K562 (cell line): Measurements from ENCODE around the gene C19orf47. TPM values are rescaled to one million over a fixed set of nuclear protein-coding genes. Genes with fewer than 3 reads are reported as not detected.

Experiments
- ATAC-seq: fragments of 200-7000 bp; cut with Tn5 transposase; 3 replicates; pipeline ENCODE4 v1.9.1; 2020; ENCODE audit warnings: moderate library complexity
- BruUV-seq: library from RNA; stranded (reverse); fragments of 400-500 nt; replicated peaks from 2 replicates; lab custom pipeline; 2021; lab: Mats Ljungman, UMichigan
- CTCF ChIA-PET: fragments of 300-600 bp; formaldehyde crosslinking; extraction: SDS; loops from one replicate; lab custom pipeline; 2021; ENCODE audit warnings: low intra/inter-chr PET ratio; lab: Yijun Ruan, JAX
- POLR2A ChIA-PET: fragments of 300-600, 350-650 bp; sonication (Branson Sonifier 250); formaldehyde crosslinking; extraction: SDS; loops from one replicate; lab custom pipeline; 2021; ENCODE audit warnings: antibody characterized with exemption, inconsistent platforms; lab: Yijun Ruan, JAX
- DNase-seq, 4 experiments: peaks; one replicate each; pipeline versions ENCODE4 v3.0.0 to v3.0.0-alpha.2; 2011 to 2018; ENCODE audit warnings: low spot score in 3 of 4, mixed read lengths in 3 of 4; ENCODE audit errors: extremely low read depth in 1 of 4
- FAIRE-seq: peaks from 2 replicates; lab custom pipeline; 2011; peaks lifted over from hg19 to GRCh38; lab: Jason Lieb, UNC
- H2AFZ ChIP-seq: 2 replicates; pipeline ENCODE4 v1.6.0; 2011; ENCODE audit warnings: low read depth, low read length, control low read depth, inconsistent platforms
- H3K27ac ChIP-seq: fragments of 200-600 bp; 3 replicates; pipeline ENCODE4 v1.8.0; 2011; ENCODE audit warnings: low read depth, mild to moderate bottlenecking, control low read depth, inconsistent platforms, low read length, moderate library complexity, mixed read lengths; ENCODE audit errors: extremely low read depth
- H3K27me3 ChIP-seq, 2 experiments: fragments of 300-600 bp in 1 of 2; 2 replicates in 1 of 2; 3 replicates in 1 of 2; pipeline versions ENCODE4 v1.6.0 to v1.8.0; 2011; ENCODE audit warnings: inconsistent platforms in 2 of 2, low read length in 2 of 2, mild to moderate bottlenecking in 1 of 2, mixed read lengths in 1 of 2, moderate library complexity in 1 of 2; ENCODE audit not compliant: control insufficient read depth in 2 of 2, insufficient read depth in 2 of 2
- H3K36me3 ChIP-seq: fragments of 300-600 bp; 3 replicates; pipeline ENCODE4 v1.8.0; 2011; ENCODE audit warnings: mild to moderate bottlenecking, low read length, inconsistent platforms; ENCODE audit not compliant: control insufficient read depth, insufficient read depth
- H3K4me1 ChIP-seq, 2 experiments: fragments of 200-600 bp in 1 of 2; replicated peaks in 1 of 2; 2 replicates in 1 of 2; 3 replicates in 1 of 2; pipeline versions ENCODE4 v1.5.1 to v1.8.0; 2011; ENCODE audit warnings: inconsistent platforms in 2 of 2, low read length in 2 of 2, mild to moderate bottlenecking in 1 of 2, mixed read lengths in 1 of 2, moderate library complexity in 1 of 2; ENCODE audit not compliant: control insufficient read depth in 2 of 2, insufficient read depth in 2 of 2
- H3K4me2 ChIP-seq: 2 replicates; pipeline ENCODE4 v1.6.1; 2011; ENCODE audit warnings: low read length, control low read depth, inconsistent platforms, mixed read lengths; ENCODE audit not compliant: insufficient read depth
- H3K4me3 ChIP-seq: fragments of 200-600 bp; sonication (generic), shearing (Covaris generic); 2 replicates; pipeline ENCODE4 v1.5.1; 2016; ENCODE audit warnings: control low read depth, inconsistent platforms
- H3K79me2 ChIP-seq: fragments of 200-600 bp; 3 replicates; pipeline ENCODE4 v1.8.0; 2011; ENCODE audit warnings: low read length, inconsistent platforms; ENCODE audit not compliant: control insufficient read depth, insufficient read depth
- H3K9ac ChIP-seq, 2 experiments: 2 replicates each; pipeline versions ENCODE4 v1.6.0 to v1.6.1; 2011; ENCODE audit warnings: low read depth in 2 of 2, low read length in 2 of 2, control low read depth in 1 of 2, inconsistent platforms in 1 of 2, mild to moderate bottlenecking in 1 of 2, mixed read lengths in 1 of 2; ENCODE audit not compliant: insufficient read depth in 1 of 2
- H3K9me1 ChIP-seq: one replicate; pipeline ENCODE4 v1.6.0; 2011; ENCODE audit warnings: inconsistent platforms, mild to moderate bottlenecking, low read length, moderate library complexity; ENCODE audit not compliant: control insufficient read depth, insufficient read depth
- H3K9me3 ChIP-seq: replicated peaks from 2 replicates; pipeline ENCODE4 v1.5.1; 2011; ENCODE audit warnings: low read depth, low read length, inconsistent platforms; ENCODE audit not compliant: control insufficient read depth, insufficient read depth
- H4K20me1 ChIP-seq: replicated peaks from 2 replicates; pipeline ENCODE4 v1.6.1; 2011; ENCODE audit warnings: low read length, inconsistent platforms, mixed read lengths; ENCODE audit not compliant: control insufficient read depth, insufficient read depth
- ADNP ChIP-seq: fragments of 200-800 bp; sonication (Bioruptor generic); IDR thresholded peaks from 2 replicates; pipeline ENCODE4 v1.6.1; 2016; ENCODE audit warnings: missing genetic modification characterization, missing compliant biosample characterization
- ETS1 ChIP-seq: conservative IDR thresholded peaks from 2 replicates; pipeline ENCODE4 v1.6.1; 2011; ENCODE audit warnings: low read depth, mild to moderate bottlenecking, low read length; ENCODE audit not compliant: control insufficient read depth
- MNT ChIP-seq, 2 experiments: fragments of 450-650 bp; conservative IDR thresholded peaks; 2 replicates each; pipeline ENCODE4 v1.6.1; 2017; ENCODE audit warnings: mild to moderate bottlenecking in 2 of 2, moderate library complexity in 2 of 2
- NFYB ChIP-seq: IDR thresholded peaks from 2 replicates; pipeline ENCODE4 v1.6.1; 2011; ENCODE audit warnings: mild to moderate bottlenecking, moderate library complexity; ENCODE audit not compliant: insufficient read length; ENCODE audit errors: extremely low read depth
- PBX2 ChIP-seq, 2 experiments: IDR thresholded peaks in 1 of 2; conservative IDR thresholded peaks in 1 of 2; 2 replicates each; pipeline ENCODE4 v1.6.1; 2016; ENCODE audit warnings: low read depth in 2 of 2, mild to moderate bottlenecking in 1 of 2, missing compliant biosample characterization in 1 of 2, missing genetic modification characterization in 1 of 2, moderate library complexity in 1 of 2
- TAL1 ChIP-seq: fragments of 450-650 bp; IDR thresholded peaks from 2 replicates; pipeline ENCODE4 v1.6.1; 2016; ENCODE audit warnings: mild to moderate bottlenecking
- TFAP4 ChIP-seq: sonication (generic); formaldehyde crosslinking; IDR thresholded peaks from 2 replicates; pipeline ENCODE4 v1.8.0; 2022; ENCODE audit warnings: missing genetic modification reagents, mild to moderate bottlenecking, moderate library complexity, borderline replicate concordance
- TRIM25 ChIP-seq: fragments of 450-650 bp; IDR thresholded peaks from 2 replicates; pipeline ENCODE4 v1.7.0; 2016; ENCODE audit warnings: borderline replicate concordance
- YBX1 ChIP-seq: fragments of 450-650 bp; IDR thresholded peaks from 2 replicates; pipeline ENCODE4 v1.7.1; 2016; ENCODE audit warnings: mild to moderate bottlenecking
- ZFP36 ChIP-seq: fragments of 150-350 bp; IDR thresholded peaks from 2 replicates; pipeline ENCODE4 v1.6.1; 2018; ENCODE audit warnings: low read length, low read depth; ENCODE audit not compliant: partially characterized antibody
- WGBS: fragments of 100-300 bp; shearing (Covaris generic); methylation state at CpG from one replicate; pipeline ENCODE4 v1.1.6; 2016; ENCODE audit warnings: low coverage, mixed read lengths; ENCODE audit not compliant: insufficient coverage; ENCODE audit errors: missing lambda C conversion rate; 5-methylcytosine and 5-hydroxymethylcytosine counted together
- in situ Hi-C: fragments of 300-500 bp; cut with MboI; formaldehyde crosslinking; loops from 4 replicates; pipeline ENCODE4 v1.15.0; 2018; ENCODE audit warnings: inconsistent platforms, mixed read lengths
- intact Hi-C: fragments of 100-400 bp; cut with micrococcal nuclease; formaldehyde crosslinking; loops from 2 replicates; pipeline ENCODE4 v1.14.2; 2022
- polyA plus RNA-seq, 8 experiments: library from polyadenylated mRNA; depleted of rRNA in 4 of 8; stranded (reverse) in 5 of 8; unstranded in 3 of 8; fragments of >200 nt; fragmentation: Nextera tagmentation in 2 of 8; fragmentation: Illumina TruSeq in 1 of 8; extraction: Ambion mirVana in 2 of 8; extraction: Trizol in 1 of 8; gene quantifications; 2 replicates each; pipeline versions ENCODE4 v1.2.1 to v1.2.3, GENCODE V29; 2011 to 2014; ENCODE audit warnings: inconsistent platforms in 1 of 8, missing spikeins in 1 of 8
- total RNA-seq, 7 experiments: library from RNA; depleted of rRNA in 6 of 7; stranded (reverse); fragments of >200 nt in 6 of 7; fragmentation: Illumina TruSeq in 2 of 7; extraction: Trizol in 2 of 7; gene quantifications; 2 replicates each; pipeline versions ENCODE4 v1.2.1 to v1.2.3, GENCODE V29; 2011 to 2021; ENCODE audit warnings: low replicate concordance in 1 of 7

C19orf47 gene
- total and polyA plus RNA-seq, 9 of the 15 experiments (the other 6 are each of a cell fraction or from before 2014, with no cell fraction given): 0.08 to 26.1 (median 14.7) TPM

- Histone ChIP-seq H4K20me1 (peaks cover 9% of the 10 kb centered on the region; the same call in 1 of the 2 replicates), H3K79me2 (peaks cover 4% of the 10 kb centered on the region; the same call in 2 of the 3 replicates), H3K9me3 (no peaks in the 10 kb centered on the region), H3K27ac (peak overlapping the region; percentile 31; the same call in 2 of the 3 replicates), H3K27me3 (no peaks in the 10 kb centered on the region), H3K4me2 (peak overlapping the region; percentile 62), H2AFZ (0 out of 2 replicates have a peak overlapping the region, but pooled peaks have one; percentile 32), H3K9me1 (no peaks in the 10 kb centered on the region), H3K9ac (peak overlapping the region in 1 of 2 experiments; percentile 59; a peak in 2 of 4 replicates), H3K4me1 (peaks cover 27 to 46% of the 10 kb centered on the region in 2 experiments), H3K4me3 (no peak overlapping the region), H3K36me3 (peaks cover 61% of the 10 kb centered on the region)
- DNase-seq (peak; percentile 89 to 92 (median 90)), ATAC-seq (peak; percentile 99), FAIRE-seq (peak; percentile 100)
- no TSS peak for BruUV-seq
- in situ Hi-C loops (no loop called here), intact Hi-C loops (no loop called here)
- CTCF ChIA-PET: no interaction called here
- 4% methylated on average over 7 of the region's 7 CpGs for WGBS
- POLR2A ChIA-PET: interaction anchor here (0.7 to 1.5 kb wide), 8 partner anchors 9 to 96 kb away, joined by 3 to 19 read pairs (median 4); partner anchors contain the start of gene BLVRB
- peak; percentile 100 for TF ChIP-seq ZFP36
- peak; percentile 78; the same call in 1 of the 2 replicates for TF ChIP-seq TFAP4
- peak in 1 of 2 experiments; percentile 26; a peak in 1 of 4 replicates for TF ChIP-seq MNT (conservative IDR thresholded peaks at IDR 0.05)
- no peak for TF ChIP-seq YBX1
- TF ChIP-seq NFYB: peak; percentile 8
- TF ChIP-seq TAL1: peak; percentile 50; the same call in 1 of the 2 replicates
- peak; percentile 47; the same call in 1 of the 2 replicates for TF ChIP-seq ETS1
- no peak for TF ChIP-seq TRIM25
- 0 out of 2 replicates have a peak, but pooled peaks have one; percentile 36 for TF ChIP-seq ADNP (tag)
- TF ChIP-seq PBX2 (CRISPR knock-in tag; IDR thresholded peaks at IDR 0.05; ENCODE audit: low read depth): no peak
- TF ChIP-seq PBX2 (tag; conservative IDR thresholded peaks at IDR 0.05; ENCODE audit: low read depth): peak; percentile 54
These were observed 23.0 kb upstream of the C19orf47 start for GRCh38 chr19:40370997-40371801.
